Gastroesophageal sphincter (tissue), 4 donors: ENCODE data around the gene UBR1. TPM values are rescaled to one million over a fixed set of nuclear protein-coding genes. Genes with fewer than 3 reads are reported as not detected.
"Not testable (repeated sequence)": the region's sequence is repeated elsewhere in the genome, so short reads cannot be mapped to it uniquely, and the experiment has no call there.

ENCODE experiments used
- ATAC-seq: fragments of 150-250 bp; one replicate; pipeline ENCODE4 v1.9.1; 2016; ENCODE audit warnings: mild to moderate bottlenecking, moderate library complexity
- H3K27ac ChIP-seq, 4 donors: fragments of 200-600 bp; sonication (generic) in 3 of 4; 1 replicate in 3 of 4; 2 replicates in 1 of 4; pipeline ENCODE4 v1.5.1; 2016 to 2019
- H3K27me3 ChIP-seq: fragments of 200-600 bp; sonication (generic); one replicate; pipeline ENCODE4 v1.5.1; 2019
- H3K36me3 ChIP-seq, 2 donors: fragments of 200-600 bp; sonication (generic); one replicate each; pipeline ENCODE4 v1.5.1; 2019; ENCODE audit warnings: control low read depth in 1 of 2
- H3K4me1 ChIP-seq, 3 donors: fragments of 200-600 bp; sonication (generic); 1 replicate in 2 of 3; 2 replicates in 1 of 3; pipeline ENCODE4 v1.5.1; 2016 to 2019; ENCODE audit warnings: control low read depth in 2 of 3
- H3K4me3 ChIP-seq, 2 donors: fragments of 200-600 bp; sonication (generic); one replicate each; pipeline ENCODE4 v1.5.1; 2019; ENCODE audit warnings: mild to moderate bottlenecking in 1 of 2, moderate library complexity in 1 of 2
- H3K9me3 ChIP-seq, 3 donors: fragments of 200-600 bp; sonication (generic); one replicate each; pipeline ENCODE4 v1.5.1; 2017 to 2019; ENCODE audit warnings: control low read depth in 2 of 3
- CTCF ChIP-seq, 4 experiments: fragments of 200-600 bp in 2 of 4; fragments of 450-650 bp in 2 of 4; sonication (generic) in 1 of 4; IDR thresholded peaks; one replicate each; pipeline ENCODE4 v1.5.1; 2017 to 2019; ENCODE audit warnings: antibody characterized with exemption in 4 of 4, mild to moderate bottlenecking in 2 of 4, moderate library complexity in 2 of 4
- EP300 ChIP-seq: sonication (generic); formaldehyde crosslinking; IDR thresholded peaks from one replicate; pipeline ENCODE4 v1.6.1; 2017; ENCODE audit warnings: antibody characterized with exemption, mild to moderate bottlenecking
- POLR2A ChIP-seq, 2 donors: fragments of 450-650 bp; IDR thresholded peaks; one replicate each; pipeline ENCODE4 v1.6.1; 2017; ENCODE audit warnings: antibody characterized with exemption in 2 of 2, mild to moderate bottlenecking in 2 of 2, moderate library complexity in 1 of 2
- POLR2AphosphoS5 ChIP-seq: sonication (generic); formaldehyde crosslinking; IDR thresholded peaks from one replicate; pipeline ENCODE4 v1.6.1; 2017; ENCODE audit warnings: antibody characterized with exemption
- WGBS, 2 donors: methylation state at CpG; one replicate each; pipeline ENCODE4 v1.1.5; 2018; ENCODE audit warnings: low coverage in 1 of 2; 5-methylcytosine and 5-hydroxymethylcytosine counted together
- total RNA-seq, 4 donors: library from RNA; depleted of rRNA; stranded (reverse); fragments of >200 nt; gene quantifications; one replicate each; pipeline ENCODE4 v1.1.0, GENCODE V29; 2016

UBR1 gene
- total RNA-seq, 4 donors from 2014 or later = 24.0 to 46.1 (median 31.5) TPM

GRCh38 chr15:43025150-43025549, 80.7 kb downstream of the UBR1 start:
- ATAC-seq = no peak
- H3K9me3 ChIP-seq = no peaks in the 10 kb centered on the region
- peaks cover 7 to 97% of the 10 kb centered on the region in 2 donors for H3K36me3 ChIP-seq
- TF ChIP-seq CTCF (IDR thresholded peaks at IDR 0.05) (no peak), POLR2A (IDR thresholded peaks at IDR 0.05) (no peak), POLR2AphosphoS5 (no peak), EP300 (no peak)
- no peak overlapping the region for H3K4me3 ChIP-seq
- no peak overlapping the region for H3K27ac ChIP-seq
- no peaks in the 10 kb centered on the region for H3K4me1 ChIP-seq
- H3K27me3 ChIP-seq = no peaks in the 10 kb centered on the region

DNA sequence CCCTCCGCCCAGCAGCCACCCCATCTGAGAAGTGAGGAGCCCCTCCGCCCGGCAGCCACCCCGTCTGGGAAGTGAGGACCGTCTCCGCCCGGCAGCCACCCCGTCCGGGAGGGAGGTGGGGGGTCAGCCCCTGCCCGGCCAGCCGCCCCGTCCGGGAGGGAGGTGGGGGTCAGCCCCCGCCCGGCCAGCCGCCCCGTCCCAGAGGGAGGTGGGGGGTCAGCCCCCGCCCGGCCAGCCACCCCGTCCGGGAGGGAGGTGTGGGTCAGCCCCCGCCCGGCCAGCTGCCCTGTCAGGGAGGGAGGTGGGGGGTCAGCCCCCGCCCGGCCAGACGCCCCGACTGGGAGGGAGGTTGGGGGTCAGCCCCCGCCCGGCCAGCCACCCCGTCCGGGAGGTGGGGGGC, 91.2 kb downstream of the UBR1 start:
- peaks cover 0 to 87% of the 10 kb centered on the region in 2 donors for H3K36me3 ChIP-seq
- H3K9me3 ChIP-seq, H3K4me1 ChIP-seq, H3K27ac ChIP-seq, H3K27me3 ChIP-seq, H3K4me3 ChIP-seq, ATAC-seq: not testable (repeated sequence)
- WGBS, 2 donors = no CpG with 5 or more reads among the region's 31 CpGs

GRCh38 chr15:43009206-43009605, 96.6 kb downstream of the UBR1 start:
- Histone ChIP-seq H3K9me3 (no peaks in the 10 kb centered on the region), H3K36me3 (peaks cover 0 to 91% of the 10 kb centered on the region in 2 donors), H3K4me3 (no peak overlapping the region), H3K27me3 (no peaks in the 10 kb centered on the region), H3K27ac (no peak overlapping the region), H3K4me1 (no peaks in the 10 kb centered on the region)
- TF ChIP-seq POLR2A (IDR thresholded peaks at IDR 0.05) (no peak), POLR2AphosphoS5 (no peak), CTCF (IDR thresholded peaks at IDR 0.05) (no peak), EP300 (no peak)
- no CpG with 5 or more reads among the region's 3 CpGs for WGBS, 2 donors
- ATAC-seq = no peak

- TF ChIP-seq POLR2A (IDR thresholded peaks at IDR 0.05) (no peak), CTCF (IDR thresholded peaks at IDR 0.05) (no peak), POLR2AphosphoS5 (no peak), EP300 (no peak)
- Histone ChIP-seq H3K9me3 (no peaks in the 10 kb centered on the region), H3K36me3 (peaks cover 0 to 91% of the 10 kb centered on the region in 2 donors), H3K27ac (no peak overlapping the region), H3K4me1 (no peaks in the 10 kb centered on the region), H3K27me3 (no peaks in the 10 kb centered on the region), H3K4me3 (no peak overlapping the region)
- no peak for ATAC-seq
- 83% methylated on average over 1 of the region's 14 CpGs; no CpG with 5 or more reads in 1 of the 2 donors for WGBS, 2 donors
Measured at GRCh38 chr15:43008150-43008549, 97.7 kb downstream of the UBR1 start.

DNA sequence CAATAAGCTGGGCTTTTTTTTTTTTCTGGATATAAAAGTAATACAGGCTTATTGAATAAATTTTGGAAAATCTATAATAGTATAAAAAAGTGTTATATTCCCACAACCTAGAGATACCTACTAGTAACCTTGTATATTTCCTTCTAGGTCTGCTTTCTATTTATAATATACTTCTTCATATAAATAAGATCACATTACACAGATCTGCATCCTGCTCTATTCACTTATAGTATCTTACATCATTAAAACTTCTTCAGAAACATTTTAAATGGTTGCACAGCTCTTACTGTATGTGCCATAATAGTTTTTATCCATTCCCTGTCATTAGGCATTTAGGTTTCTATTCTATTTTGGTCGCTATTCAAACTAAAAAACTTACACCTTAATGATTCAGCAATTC, 98.3 kb downstream of the UBR1 start:
- no peak for ATAC-seq
- no peak overlapping the region for H3K4me3 ChIP-seq
- WGBS, 2 donors = 100% methylated on average over 1 of the region's 1 CpG
- no peaks in the 10 kb centered on the region for H3K27me3 ChIP-seq
- H3K9me3 ChIP-seq = no peaks in the 10 kb centered on the region
- no peak for TF ChIP-seq POLR2A (IDR thresholded peaks at IDR 0.05)
- peaks cover 0 to 91% of the 10 kb centered on the region in 2 donors for H3K36me3 ChIP-seq
- H3K4me1 ChIP-seq = no peaks in the 10 kb centered on the region
- no peak overlapping the region for H3K27ac ChIP-seq

DNA sequence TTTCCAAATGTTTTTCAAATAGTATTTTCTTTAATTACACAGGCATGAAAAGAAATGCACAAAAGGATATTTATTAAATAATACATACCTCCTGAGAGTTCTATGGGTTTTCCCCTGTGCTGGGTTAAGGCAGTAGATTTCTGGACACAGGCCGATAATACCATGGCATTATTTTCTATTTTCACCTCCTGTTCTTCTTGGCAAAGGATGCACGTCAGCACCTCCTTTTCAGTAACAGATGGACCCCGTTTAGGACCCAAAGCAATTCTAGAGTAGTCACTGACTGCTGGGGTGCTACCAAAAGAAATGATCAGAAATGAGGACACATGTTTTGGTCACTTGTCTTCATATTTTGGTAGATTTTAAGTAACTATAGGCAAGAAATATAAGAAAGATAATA, 98.8 kb downstream of the UBR1 start:
- Histone ChIP-seq H3K4me1 (no peaks in the 10 kb centered on the region), H3K27ac (no peak overlapping the region), H3K36me3 (peaks cover 0 to 92% of the 10 kb centered on the region in 2 donors), H3K4me3 (no peak overlapping the region), H3K27me3 (no peaks in the 10 kb centered on the region), H3K9me3 (no peaks in the 10 kb centered on the region)
- WGBS, 2 donors = 82 to 95% methylated on average over 3 of the region's 3 CpGs
- no peak for ATAC-seq
- TF ChIP-seq CTCF (IDR thresholded peaks at IDR 0.05) (no peak), EP300 (no peak), POLR2AphosphoS5 (no peak), POLR2A (IDR thresholded peaks at IDR 0.05) (no peak)

DNA sequence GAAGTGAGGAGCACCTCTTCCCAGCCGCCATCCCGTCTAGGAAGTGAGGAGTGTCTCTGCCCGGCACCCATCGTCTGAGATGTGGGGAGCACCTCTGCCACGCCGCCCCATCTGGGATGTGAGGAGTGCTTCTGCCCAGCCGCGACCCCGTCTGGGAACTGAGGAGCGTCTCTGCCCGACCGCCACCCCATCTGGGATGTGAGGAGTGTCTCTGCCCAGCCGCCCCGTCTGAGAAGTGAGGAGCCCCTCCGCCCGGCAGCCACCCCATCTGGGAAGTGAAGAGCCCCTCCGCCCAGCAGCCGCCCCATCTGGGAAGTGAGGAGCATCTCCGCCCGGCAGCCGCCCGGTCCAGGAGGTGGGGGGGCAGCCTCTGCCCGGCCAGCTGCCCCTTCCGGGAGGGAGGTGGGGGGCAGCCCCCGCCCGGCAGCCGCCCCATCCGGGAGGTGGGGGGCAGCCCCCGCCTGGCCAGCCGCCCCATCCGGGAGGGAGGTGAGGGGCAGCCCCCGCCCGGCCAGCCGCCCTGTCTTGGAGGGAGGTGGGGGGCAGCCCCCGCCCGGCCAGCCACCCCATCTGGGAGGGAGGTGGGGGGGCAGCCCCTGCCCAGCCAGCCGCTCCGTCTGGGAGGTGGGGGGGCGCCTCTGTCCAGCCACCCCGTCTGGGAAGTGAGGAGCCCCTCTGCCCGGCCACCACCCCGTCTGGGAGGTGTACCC, 100.8 kb downstream of the UBR1 start:
- H3K27ac ChIP-seq, H3K4me1 ChIP-seq, H3K9me3 ChIP-seq, H3K27me3 ChIP-seq, H3K4me3 ChIP-seq, ATAC-seq: not testable (repeated sequence)
- peaks cover 0 to 83% of the 10 kb centered on the region in 2 donors for H3K36me3 ChIP-seq
- no CpG with 5 or more reads among the region's 42 CpGs for WGBS, 2 donors
